ENCODE data around the gene TEP1.
"Not testable (repeated sequence)": the region's sequence is repeated elsewhere in the genome, so short reads cannot be mapped to it uniquely, and the experiment has no call there.

TEP1 gene

DNA sequence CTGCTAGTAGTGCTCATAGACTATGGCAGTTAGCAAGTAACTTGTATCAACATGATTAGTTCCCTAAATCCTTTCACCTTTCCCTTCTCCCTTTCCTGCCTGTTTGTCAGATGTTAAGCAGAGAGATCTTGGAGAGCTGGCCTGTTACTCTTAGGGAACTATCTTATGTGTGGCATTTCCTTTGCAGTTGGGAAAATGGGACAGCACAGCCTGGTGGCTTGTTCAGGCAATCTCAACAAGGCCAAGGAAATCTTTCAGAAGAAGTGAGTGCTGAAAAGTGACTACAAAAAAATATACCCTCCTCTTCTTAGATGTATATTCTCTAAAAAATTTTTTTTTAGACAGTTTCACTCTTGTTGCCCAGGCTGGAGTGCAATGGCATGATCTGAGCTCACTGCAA is 62.4 kb downstream of the TEP1 start:
- Histone ChIP-seq H3K9me3 (ENCODE audit: insufficient read depth, low read depth, low read length) (no peaks in the 10 kb centered on the region), H3K4me3 (ENCODE audit: low read length) (no peak overlapping the region), H3K9ac (ENCODE audit: low read depth, low read length) (no peak overlapping the region), H3K4me1 (ENCODE audit: insufficient read depth, low read length) (no peaks in the 10 kb centered on the region; the same call in 1 of the 2 replicates), H3K27me3 (ENCODE audit: insufficient read depth, low read length) (no peaks in the 10 kb centered on the region), H3K27ac (ENCODE audit: low read length) (no peak overlapping the region), H3K36me3 (ENCODE audit: insufficient read depth, low read depth, low read length) (peaks cover 96% of the 10 kb centered on the region)

DNA sequence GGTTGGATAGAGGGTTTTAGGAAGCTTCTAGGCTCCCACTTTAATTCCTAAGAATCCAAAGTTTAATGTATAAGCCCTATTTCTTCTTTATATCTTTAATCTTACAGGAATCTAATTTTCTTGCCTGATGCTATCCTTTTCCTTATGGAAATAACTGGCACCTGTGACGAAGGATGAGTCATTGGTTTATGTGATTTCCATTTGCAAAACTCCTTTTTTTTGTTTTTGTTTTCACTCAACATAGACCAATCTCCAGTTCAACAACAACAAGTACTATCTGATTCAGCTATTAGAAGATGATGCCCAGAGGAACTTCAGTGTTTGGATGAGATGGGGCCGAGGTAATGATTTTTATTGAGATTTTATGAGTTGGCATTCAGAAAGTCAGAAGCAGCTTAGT is 63.0 kb downstream of the TEP1 start:
- H3K27ac ChIP-seq (ENCODE audit: low read length): no peak overlapping the region
- no peaks in the 10 kb centered on the region for H3K27me3 ChIP-seq (ENCODE audit: insufficient read depth, low read length)
- peaks cover 96% of the 10 kb centered on the region for H3K36me3 ChIP-seq (ENCODE audit: insufficient read depth, low read depth, low read length)
- H3K9me3 ChIP-seq (ENCODE audit: insufficient read depth, low read depth, low read length): no peaks in the 10 kb centered on the region
- no peak overlapping the region for H3K4me3 ChIP-seq (ENCODE audit: low read length)
- no peak overlapping the region for H3K9ac ChIP-seq (ENCODE audit: low read depth, low read length)
- no peaks in the 10 kb centered on the region; the same call in 1 of the 2 replicates for H3K4me1 ChIP-seq (ENCODE audit: insufficient read depth, low read length)

DNA sequence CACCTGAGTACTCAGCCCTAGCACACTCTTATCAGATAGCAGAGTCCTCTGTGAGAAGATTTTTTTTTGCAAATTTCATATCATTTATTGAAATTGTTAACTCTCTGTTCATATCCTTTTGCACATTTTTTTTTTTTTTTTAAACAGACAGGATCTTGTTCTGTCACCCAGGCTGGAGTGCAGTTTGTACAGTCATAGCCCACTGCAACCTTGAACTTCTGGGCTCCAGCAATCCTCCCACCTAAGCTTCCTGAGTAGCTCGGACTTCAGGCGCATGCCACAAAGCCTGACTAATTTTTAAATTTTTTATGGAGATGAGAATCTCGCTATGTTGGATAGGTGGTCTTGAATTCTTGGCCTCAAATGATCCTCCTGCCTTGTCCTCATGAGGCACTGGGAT is 65.6 kb downstream of the TEP1 start:
- Histone ChIP-seq H3K27ac (ENCODE audit: low read length) (no peak overlapping the region), H3K9me3 (ENCODE audit: insufficient read depth, low read depth, low read length) (no peaks in the 10 kb centered on the region), H3K27me3 (ENCODE audit: insufficient read depth, low read length) (no peaks in the 10 kb centered on the region), H3K4me1 (ENCODE audit: insufficient read depth, low read length) (no peaks in the 10 kb centered on the region; the same call in 1 of the 2 replicates), H3K36me3 (ENCODE audit: insufficient read depth, low read depth, low read length) (peaks cover 76% of the 10 kb centered on the region), H3K9ac (ENCODE audit: low read depth, low read length) (no peak overlapping the region), H3K4me3 (ENCODE audit: low read length) (no peak overlapping the region)

DNA sequence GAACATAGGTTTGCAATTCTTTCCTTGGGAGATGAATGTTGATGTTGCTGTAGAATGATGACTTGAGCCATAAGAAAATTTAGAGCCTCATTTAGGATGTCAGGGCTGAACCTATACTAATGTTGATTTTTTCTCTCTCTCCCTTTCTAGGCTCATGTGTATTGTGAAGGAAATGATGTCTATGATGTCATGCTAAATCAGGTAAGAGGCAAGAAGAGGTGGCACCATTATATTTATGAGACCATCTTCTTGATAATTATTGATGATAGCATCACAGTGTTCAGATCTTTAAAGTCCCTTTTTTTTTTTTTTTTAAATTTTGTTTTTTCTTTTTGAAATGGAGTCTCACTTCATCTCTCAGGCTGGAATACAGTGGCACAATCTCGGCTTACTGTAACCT is 66.6 kb downstream of the TEP1 start:
- no peak overlapping the region for H3K9ac ChIP-seq (ENCODE audit: low read depth, low read length)
- peaks cover 66% of the 10 kb centered on the region for H3K36me3 ChIP-seq (ENCODE audit: insufficient read depth, low read depth, low read length)

DNA sequence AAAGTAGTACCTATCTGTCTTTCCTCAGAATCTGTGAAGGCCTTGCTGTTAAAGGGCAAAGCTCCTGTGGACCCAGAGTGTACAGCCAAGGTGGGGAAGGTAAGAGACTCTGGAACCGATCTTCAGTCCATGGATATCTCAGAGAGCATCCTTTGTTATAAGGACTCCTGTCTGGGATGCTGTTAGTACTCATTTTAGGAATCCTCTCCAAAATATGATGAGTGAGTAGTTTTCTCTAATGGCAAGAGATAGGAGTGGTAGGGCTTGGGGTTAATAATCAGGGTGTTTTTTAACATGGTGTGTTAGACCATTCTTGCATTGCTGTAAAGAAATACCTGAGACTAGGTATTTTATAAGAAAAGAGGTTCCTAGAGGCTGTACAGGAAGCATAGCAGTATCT is 67.9 kb downstream of the TEP1 start:
- H3K27me3 ChIP-seq (ENCODE audit: insufficient read depth, low read length): no peaks in the 10 kb centered on the region
- no peak overlapping the region for H3K4me3 ChIP-seq (ENCODE audit: low read length)
- no peak overlapping the region for H3K27ac ChIP-seq (ENCODE audit: low read length)
- H3K9me3 ChIP-seq (ENCODE audit: insufficient read depth, low read depth, low read length): no peaks in the 10 kb centered on the region
- H3K4me1 ChIP-seq (ENCODE audit: insufficient read depth, low read length): peaks cover 4% of the 10 kb centered on the region
- no peak overlapping the region for H3K9ac ChIP-seq (ENCODE audit: low read depth, low read length)
- peaks cover 54% of the 10 kb centered on the region for H3K36me3 ChIP-seq (ENCODE audit: insufficient read depth, low read depth, low read length)

More for the DNA sequence above, 66.6 kb downstream of the TEP1 start:
- Histone ChIP-seq H3K27ac (ENCODE audit: low read length) (no peak overlapping the region), H3K9me3 (ENCODE audit: insufficient read depth, low read depth, low read length) (no peaks in the 10 kb centered on the region), H3K27me3 (ENCODE audit: insufficient read depth, low read length) (no peaks in the 10 kb centered on the region), H3K4me1 (ENCODE audit: insufficient read depth, low read length) (peaks cover 1% of the 10 kb centered on the region), H3K4me3 (ENCODE audit: low read length) (no peak overlapping the region)

DNA sequence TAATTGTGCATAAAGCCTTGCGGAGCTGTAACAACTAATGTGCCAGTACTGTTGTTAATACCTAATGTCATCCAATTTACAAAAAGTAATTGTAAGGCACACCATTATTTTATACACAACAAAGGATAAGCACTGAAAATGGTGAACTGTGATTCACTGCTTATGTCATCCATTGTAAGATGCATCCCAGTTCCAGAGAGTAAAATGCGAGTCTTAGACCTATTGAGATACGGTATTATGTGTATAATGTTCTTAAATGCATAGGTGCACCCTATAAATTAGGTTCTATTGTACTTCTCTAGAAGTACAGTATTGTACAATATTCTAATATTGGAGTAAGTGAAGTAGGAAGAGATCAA is 69.5 kb downstream of the TEP1 start:
- H3K27ac ChIP-seq (ENCODE audit: low read length): peak overlapping the region; percentile 74
- H3K36me3 ChIP-seq (ENCODE audit: insufficient read depth, low read depth, low read length): peaks cover 39% of the 10 kb centered on the region
- H3K9me3 ChIP-seq (ENCODE audit: insufficient read depth, low read depth, low read length): no peaks in the 10 kb centered on the region
- peaks cover 4% of the 10 kb centered on the region; the same call in 1 of the 2 replicates for H3K4me1 ChIP-seq (ENCODE audit: insufficient read depth, low read length)
- H3K4me3 ChIP-seq (ENCODE audit: low read length): peak overlapping the region; percentile 96
- peak overlapping the region; percentile 98 for H3K9ac ChIP-seq (ENCODE audit: low read depth, low read length)
- H3K27me3 ChIP-seq (ENCODE audit: insufficient read depth, low read length): no peaks in the 10 kb centered on the region

DNA sequence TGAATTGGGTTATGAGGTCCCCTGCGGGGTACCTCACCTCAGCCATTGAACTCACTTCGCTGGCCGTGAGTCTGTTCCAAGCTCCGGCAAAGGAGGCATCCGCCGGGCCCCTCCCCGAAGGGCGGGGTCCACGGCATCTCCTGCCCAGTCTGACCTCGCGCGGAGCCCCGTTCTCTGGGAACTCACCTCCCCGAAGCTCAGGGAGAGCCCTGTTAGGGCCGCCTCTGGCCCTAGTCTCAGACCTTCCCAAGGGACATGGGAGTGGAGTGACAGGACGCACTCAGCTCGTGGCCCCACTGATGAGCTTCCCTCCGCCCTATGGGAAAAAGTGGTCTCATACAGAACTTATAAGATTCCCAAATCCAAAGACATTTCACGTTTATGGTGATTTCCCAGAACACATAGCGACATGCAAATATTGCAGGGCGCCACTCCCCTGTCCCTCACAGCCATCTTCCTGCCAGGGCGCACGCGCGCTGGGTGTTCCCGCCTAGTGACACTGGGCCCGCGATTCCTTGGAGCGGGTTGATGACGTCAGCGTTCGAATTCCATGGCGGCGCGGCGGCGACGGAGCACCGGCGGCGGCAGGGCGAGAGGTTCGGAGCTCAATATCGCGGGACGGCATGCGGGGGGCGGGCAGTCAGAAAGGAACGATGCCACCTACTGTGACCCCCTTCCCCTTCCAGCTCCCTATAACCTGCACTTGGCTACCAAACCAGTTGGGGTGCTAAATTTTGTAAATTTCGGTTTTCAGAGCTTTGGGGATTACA is 70.0 kb downstream of the TEP1 start, which contains the start of gene PARP2:
Gene PARP2 (plus strand): TSS at position 544 of the 770 bp plus-strand sequence. CDS start 7 bp downstream, at position 551.
- H3K9ac ChIP-seq (ENCODE audit: low read depth, low read length): peak within 1 kb of the TSS; percentile 98
- H3K4me1 ChIP-seq (ENCODE audit: insufficient read depth, low read length): peaks cover 4% of the 10 kb centered on the region; the same call in 1 of the 2 replicates
- peaks cover 33% of the 10 kb centered on the region for H3K36me3 ChIP-seq (ENCODE audit: insufficient read depth, low read depth, low read length)
- H3K9me3 ChIP-seq (ENCODE audit: insufficient read depth, low read depth, low read length): no peaks in the 10 kb centered on the region
- H3K4me3 ChIP-seq (ENCODE audit: low read length): peak within 1 kb of the TSS; percentile 96
- peak within 1 kb of the TSS; percentile 74 for H3K27ac ChIP-seq (ENCODE audit: low read length)
- no peaks in the 10 kb centered on the region for H3K27me3 ChIP-seq (ENCODE audit: insufficient read depth, low read length)

DNA sequence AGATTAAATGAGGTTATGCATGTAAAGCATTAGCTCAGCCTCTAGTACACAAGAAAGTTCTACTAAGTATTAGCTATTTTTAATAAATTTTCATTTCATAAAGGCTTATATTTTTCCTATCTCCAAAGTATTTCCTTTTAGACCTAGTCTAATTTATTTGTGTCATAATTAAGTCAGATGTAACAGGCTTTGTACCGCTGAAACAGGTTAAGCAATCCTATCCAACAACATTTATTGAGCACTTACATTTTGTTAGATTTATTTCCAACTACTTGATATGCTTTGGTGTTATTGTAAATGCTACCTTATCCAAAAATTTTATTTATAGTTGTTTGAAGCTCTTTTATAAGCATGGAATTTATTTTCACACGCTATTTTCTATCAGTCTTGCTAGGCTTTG is 71.7 kb downstream of the TEP1 start:
- no peaks in the 10 kb centered on the region for H3K9me3 ChIP-seq (ENCODE audit: insufficient read depth, low read depth, low read length)
- H3K27ac ChIP-seq (ENCODE audit: low read length): peak overlapping the region; percentile 64
- peaks cover 19% of the 10 kb centered on the region for H3K36me3 ChIP-seq (ENCODE audit: insufficient read depth, low read depth, low read length)
- H3K4me1 ChIP-seq (ENCODE audit: insufficient read depth, low read length): peaks cover 4% of the 10 kb centered on the region; the same call in 1 of the 2 replicates
- H3K9ac ChIP-seq (ENCODE audit: low read depth, low read length): peak overlapping the region; percentile 85
- peak overlapping the region; percentile 79 for H3K4me3 ChIP-seq (ENCODE audit: low read length)
- no peaks in the 10 kb centered on the region for H3K27me3 ChIP-seq (ENCODE audit: insufficient read depth, low read length)

DNA sequence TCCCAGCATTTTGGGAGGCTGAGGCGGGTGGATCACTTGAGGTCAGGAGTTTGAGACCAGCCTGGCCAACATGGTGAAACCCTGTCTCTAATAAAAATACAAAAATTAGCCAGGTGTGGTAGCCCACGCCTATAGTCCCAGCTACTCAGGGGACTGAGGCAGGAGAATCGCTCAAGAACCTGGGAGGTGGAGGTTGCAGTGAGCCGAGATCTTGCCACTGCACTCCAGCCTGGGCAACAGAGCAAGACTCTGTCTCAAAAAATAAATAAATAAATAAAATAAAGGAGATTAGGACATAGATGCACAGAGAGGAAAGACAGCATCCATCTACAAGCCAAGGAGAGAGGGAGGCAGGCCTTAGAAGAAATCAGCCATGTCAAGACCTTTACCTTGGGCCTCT is 72.3 kb downstream of the TEP1 start:
- H3K27me3 ChIP-seq (ENCODE audit: insufficient read depth, low read length); H3K4me1 ChIP-seq (ENCODE audit: insufficient read depth, low read length); H3K9ac ChIP-seq (ENCODE audit: low read depth, low read length); H3K9me3 ChIP-seq (ENCODE audit: insufficient read depth, low read depth, low read length); H3K27ac ChIP-seq (ENCODE audit: low read length); H3K4me3 ChIP-seq (ENCODE audit: low read length): not testable (repeated sequence)
- H3K36me3 ChIP-seq (ENCODE audit: insufficient read depth, low read depth, low read length): peaks cover 13% of the 10 kb centered on the region

DNA sequence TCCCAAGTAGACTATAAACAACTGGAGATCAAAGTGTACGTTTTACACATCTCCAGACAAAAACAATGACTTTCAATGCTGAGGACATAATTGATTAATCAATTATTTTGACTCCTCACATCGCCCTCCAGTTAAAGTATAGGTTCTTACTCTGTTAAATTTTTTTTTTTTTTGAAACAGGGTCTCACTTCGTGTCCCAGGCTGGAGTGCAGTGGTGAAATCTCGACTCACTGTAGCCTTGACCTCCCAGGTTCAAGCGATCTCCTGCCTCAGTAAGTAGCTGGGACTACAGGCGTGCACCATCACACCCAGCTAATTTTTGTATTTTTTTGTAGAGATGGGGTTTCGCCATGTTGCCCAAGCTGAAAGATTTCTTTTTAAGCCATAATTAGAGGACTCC is 79.3 kb downstream of the TEP1 start:
- no peak overlapping the region for H3K4me3 ChIP-seq (ENCODE audit: low read length)
- H3K4me1 ChIP-seq (ENCODE audit: insufficient read depth, low read length): peaks cover 9% of the 10 kb centered on the region; the same call in 1 of the 2 replicates
- H3K9me3 ChIP-seq (ENCODE audit: insufficient read depth, low read depth, low read length): no peaks in the 10 kb centered on the region
- no peaks in the 10 kb centered on the region for H3K27me3 ChIP-seq (ENCODE audit: insufficient read depth, low read length)
- H3K27ac ChIP-seq (ENCODE audit: low read length): no peak overlapping the region
- no peak overlapping the region; the same call in 1 of the 2 replicates for H3K9ac ChIP-seq (ENCODE audit: low read depth, low read length)
- H3K36me3 ChIP-seq (ENCODE audit: insufficient read depth, low read depth, low read length): peaks cover 22% of the 10 kb centered on the region

DNA sequence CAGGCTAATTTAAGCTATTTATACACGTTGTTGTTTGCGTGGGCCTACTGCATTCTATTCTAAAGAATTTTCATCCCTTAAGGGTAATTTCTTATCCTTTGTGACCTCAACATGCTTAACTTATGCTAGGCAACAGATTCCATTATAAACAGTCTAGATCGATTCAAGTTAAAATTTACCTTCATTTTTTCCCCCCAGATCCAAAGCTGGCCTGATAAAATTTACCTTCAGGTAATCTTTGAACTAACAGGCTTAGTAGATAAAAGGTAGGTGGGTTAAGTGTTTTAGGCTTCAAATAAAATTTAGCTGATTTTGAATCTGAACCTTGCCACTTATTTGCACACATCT is 79.8 kb downstream of the TEP1 start:
- peak overlapping the region; percentile 84 for H3K4me3 ChIP-seq (ENCODE audit: low read length)
- H3K27me3 ChIP-seq (ENCODE audit: insufficient read depth, low read length): no peaks in the 10 kb centered on the region
- H3K27ac ChIP-seq (ENCODE audit: low read length): peak overlapping the region; percentile 69
- peaks cover 9% of the 10 kb centered on the region; the same call in 1 of the 2 replicates for H3K4me1 ChIP-seq (ENCODE audit: insufficient read depth, low read length)
- peak overlapping the region; percentile 95; the same call in 1 of the 2 replicates for H3K9ac ChIP-seq (ENCODE audit: low read depth, low read length)
- H3K9me3 ChIP-seq (ENCODE audit: insufficient read depth, low read depth, low read length): no peaks in the 10 kb centered on the region
- peaks cover 27% of the 10 kb centered on the region for H3K36me3 ChIP-seq (ENCODE audit: insufficient read depth, low read depth, low read length)

DNA sequence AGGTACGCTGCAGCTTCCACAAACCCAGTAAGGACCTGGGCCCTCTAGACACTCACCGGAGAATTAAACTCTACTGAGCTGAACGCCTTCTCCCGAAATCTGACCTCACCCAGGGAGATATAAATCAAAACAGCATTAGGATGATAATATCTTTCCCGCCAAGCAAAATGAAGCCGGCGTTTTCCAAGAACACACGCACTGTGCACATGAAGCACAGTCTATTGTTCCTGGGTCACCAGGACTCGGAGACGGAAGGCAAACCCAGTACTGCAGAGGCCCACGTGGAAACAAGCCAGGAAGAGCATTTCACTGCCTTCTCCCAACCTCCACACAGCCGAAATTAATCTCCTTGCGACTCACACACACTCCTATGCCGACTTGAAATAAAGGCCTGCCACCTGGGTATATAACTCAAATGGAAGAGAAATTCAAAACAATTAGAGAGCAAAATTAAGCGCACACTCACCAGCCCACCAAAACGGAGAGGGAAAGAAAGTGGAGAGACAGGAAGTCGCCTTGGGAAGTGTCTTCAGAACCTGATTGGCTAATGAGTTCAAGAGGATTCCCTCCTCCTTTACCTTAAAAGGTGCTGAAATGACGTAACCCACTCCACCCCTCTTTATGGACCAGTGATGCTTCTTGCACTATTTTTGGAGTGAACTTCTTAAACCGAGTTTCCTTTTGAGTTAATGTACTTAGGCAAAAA is 80.4 kb downstream of the TEP1 start, which contains the start of gene CCNB1IP1:
Gene CCNB1IP1 (minus strand): TSS at position 492 of the 706 bp plus-strand sequence. CDS start 16,756 bp downstream, outside the sequence.
- no peaks in the 10 kb centered on the region for H3K9me3 ChIP-seq (ENCODE audit: insufficient read depth, low read depth, low read length)
- H3K27me3 ChIP-seq (ENCODE audit: insufficient read depth, low read length): no peaks in the 10 kb centered on the region
- peak within 1 kb of the TSS; percentile 95 for H3K9ac ChIP-seq (ENCODE audit: low read depth, low read length)
- peaks cover 9% of the 10 kb centered on the region; the same call in 1 of the 2 replicates for H3K4me1 ChIP-seq (ENCODE audit: insufficient read depth, low read length)
- peak within 1 kb of the TSS; percentile 69 for H3K27ac ChIP-seq (ENCODE audit: low read length)
- peak within 1 kb of the TSS; percentile 84 for H3K4me3 ChIP-seq (ENCODE audit: low read length)
- peaks cover 33% of the 10 kb centered on the region for H3K36me3 ChIP-seq (ENCODE audit: insufficient read depth, low read depth, low read length)

Measured in iPS-20b (cell line).